IMR-90 (cell line): ENCODE results near the gene SDCCAG8.

Experiments
- CTCF ChIP-seq: conservative IDR thresholded peaks from 2 replicates; pipeline ENCODE4 v1.5.1; 2012; ENCODE audit warnings: mild to moderate bottlenecking, low read depth, low read length, improper control_type of control experiment
- MAFK ChIP-seq: IDR thresholded peaks from 2 replicates; pipeline ENCODE4 v1.6.1; 2012; ENCODE audit warnings: low read depth, low read length, improper control_type of control experiment
- MXI1 ChIP-seq: IDR thresholded peaks from 2 replicates; pipeline ENCODE4 v1.6.1; 2012; ENCODE audit warnings: low read depth, mild to moderate bottlenecking, low read length, moderate library complexity, borderline replicate concordance
- POLR2A ChIP-seq: IDR thresholded peaks from 2 replicates; pipeline ENCODE4 v1.6.1; 2012; ENCODE audit warnings: mild to moderate bottlenecking, low read depth, low read length
- RFX5 ChIP-seq: IDR thresholded peaks from 2 replicates; pipeline ENCODE4 v1.8.0; 2012; ENCODE audit warnings: low read depth, mild to moderate bottlenecking, low read length, moderate library complexity
- SMC3 ChIP-seq: fragments of 150-350 bp; IDR thresholded peaks from 2 replicates; pipeline ENCODE4 v1.6.1; 2016; ENCODE audit warnings: low read depth, mild to moderate bottlenecking, antibody characterized with exemption, low read length, moderate library complexity

- TF ChIP-seq CTCF (no peak), MXI1 (no peak), POLR2A (no peak), MAFK (no peak), SMC3 (no peak), RFX5 (no peak)
Measured at GRCh38 chr1:243269461-243269801, 13.6 kb downstream of the SDCCAG8 start.
